KBM-7 (cell line): ENCODE measurements around the gene IL15RA.
"Not testable (repeated sequence)": the region's sequence is repeated elsewhere in the genome, so short reads cannot be mapped to it uniquely, and the experiment has no call there.

Source experiments
- DNase-seq: peaks from one replicate; pipeline ENCODE4 v3.0.0-alpha.2; 2015
- in situ Hi-C: fragments of 300-500 bp; cut with MboI; formaldehyde crosslinking; loops from 2 replicates; pipeline ENCODE4 v1.14.3; 2020; ENCODE audit warnings: low sequenced_read_pairs, low pct_unique_long_range_greater_than_20kb, mixed read lengths

IL15RA gene

GRCh38 chr10:5958675-5959074, 18.7 kb downstream of the IL15RA start:
- DNase-seq: no peak
- in situ Hi-C loops: no loop called here

- DNase-seq: no peak
- in situ Hi-C loops: no loop called here
These were observed 19.3 kb downstream of the IL15RA start for GRCh38 chr10:5958077-5958476.

- in situ Hi-C loops: no loop called here
- DNase-seq: no peak
These were observed 21.0 kb downstream of the IL15RA start for GRCh38 chr10:5956146-5956936.

- DNase-seq: no peak
- in situ Hi-C loops: no loop called here
These were observed 23.7 kb downstream of the IL15RA start for GRCh38 chr10:5953676-5954075.

GRCh38 chr10:5952731-5953385, 24.5 kb downstream of the IL15RA start:
- no peak for DNase-seq

GRCh38 chr10:5951721-5952407, 25.5 kb downstream of the IL15RA start:
- in situ Hi-C loops: no loop called here
- DNase-seq: no peak

More at GRCh38 chr10:5952731-5953385, 24.5 kb downstream of the IL15RA start:
- in situ Hi-C loops: no loop called here

DNA sequence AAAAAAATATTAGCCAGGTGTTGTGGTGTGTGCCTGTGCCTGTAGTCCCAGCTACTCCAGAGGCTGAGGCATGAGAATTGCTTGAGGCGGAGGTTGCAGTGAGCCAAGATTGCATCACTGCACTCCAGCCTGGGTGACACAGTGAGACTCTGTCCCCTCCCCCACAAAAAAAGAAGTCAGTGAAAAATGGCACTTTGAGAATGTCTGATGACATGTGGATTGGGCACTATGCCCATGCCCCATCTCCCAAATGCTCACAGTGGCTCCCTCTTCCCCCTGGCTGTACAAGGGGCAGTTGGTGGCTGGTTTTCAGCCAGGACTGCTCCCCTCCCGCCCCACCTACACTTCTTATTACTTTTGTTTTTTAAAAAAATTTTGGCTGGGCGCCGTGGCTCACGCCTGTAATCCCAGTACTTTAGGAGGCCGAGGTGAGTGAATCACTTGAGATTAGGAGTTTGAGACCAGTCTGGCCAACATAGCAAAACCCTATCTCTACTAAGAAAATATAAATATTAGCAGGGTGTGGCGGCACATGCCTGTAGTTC, 26.1 kb downstream of the IL15RA start:
- peak; percentile 51 for DNase-seq
- in situ Hi-C loops: no loop called here

GRCh38 chr10:5949009-5949759, 28.2 kb downstream of the IL15RA start:
- in situ Hi-C loops: no loop called here
- peak; percentile 63 for DNase-seq

DNA sequence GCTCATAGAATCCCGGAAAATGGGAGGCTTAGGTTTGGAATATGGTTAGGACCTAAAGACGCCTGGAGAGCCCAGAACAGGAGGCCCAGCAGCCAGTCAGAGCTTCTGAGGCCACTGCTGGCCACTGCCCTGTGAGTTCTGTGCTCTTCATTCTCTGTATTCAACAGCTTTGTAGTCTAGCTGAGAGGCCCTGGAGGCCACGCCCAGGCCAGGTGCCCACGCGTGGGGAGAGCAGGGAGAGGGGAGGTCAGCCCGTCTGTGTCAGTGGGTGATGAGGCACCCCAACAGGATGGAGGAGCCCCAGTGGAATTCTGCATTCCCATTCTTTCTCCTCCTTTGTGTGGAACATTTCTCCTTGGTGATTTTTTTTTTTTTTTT, 29.1 kb downstream of the IL15RA start:
- DNase-seq: no peak
- in situ Hi-C loops: no loop called here

- DNase-seq: no peak
- in situ Hi-C loops: no loop called here
These were observed 29.7 kb downstream of the IL15RA start for GRCh38 chr10:5947471-5948207.

DNA sequence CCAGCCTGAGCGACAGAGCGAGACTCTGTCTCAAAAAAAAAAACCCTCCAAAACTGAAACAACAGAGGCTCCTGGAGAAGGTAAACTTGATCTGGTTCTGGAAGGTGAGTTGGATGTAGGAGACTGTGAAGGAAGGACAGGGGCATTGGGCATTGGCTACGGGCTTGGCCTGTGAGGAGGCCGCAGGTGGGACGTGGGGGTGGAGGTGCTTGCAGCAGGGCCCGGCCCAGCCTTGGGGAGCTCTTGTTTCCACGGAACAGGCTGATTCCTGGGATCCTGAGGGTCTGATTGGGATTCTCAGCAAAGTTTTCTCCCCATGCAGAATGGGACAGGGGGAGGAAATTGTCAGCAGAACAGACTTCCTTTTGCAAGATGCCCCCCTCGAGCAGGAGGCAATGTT, 30.6 kb downstream of the IL15RA start:
- in situ Hi-C loops: no loop called here
- DNase-seq: no peak

- DNase-seq, in situ Hi-C loops: not testable (repeated sequence)
These were observed 30.9 kb downstream of the IL15RA start for GRCh38 chr10:5946419-5946775.

DNA sequence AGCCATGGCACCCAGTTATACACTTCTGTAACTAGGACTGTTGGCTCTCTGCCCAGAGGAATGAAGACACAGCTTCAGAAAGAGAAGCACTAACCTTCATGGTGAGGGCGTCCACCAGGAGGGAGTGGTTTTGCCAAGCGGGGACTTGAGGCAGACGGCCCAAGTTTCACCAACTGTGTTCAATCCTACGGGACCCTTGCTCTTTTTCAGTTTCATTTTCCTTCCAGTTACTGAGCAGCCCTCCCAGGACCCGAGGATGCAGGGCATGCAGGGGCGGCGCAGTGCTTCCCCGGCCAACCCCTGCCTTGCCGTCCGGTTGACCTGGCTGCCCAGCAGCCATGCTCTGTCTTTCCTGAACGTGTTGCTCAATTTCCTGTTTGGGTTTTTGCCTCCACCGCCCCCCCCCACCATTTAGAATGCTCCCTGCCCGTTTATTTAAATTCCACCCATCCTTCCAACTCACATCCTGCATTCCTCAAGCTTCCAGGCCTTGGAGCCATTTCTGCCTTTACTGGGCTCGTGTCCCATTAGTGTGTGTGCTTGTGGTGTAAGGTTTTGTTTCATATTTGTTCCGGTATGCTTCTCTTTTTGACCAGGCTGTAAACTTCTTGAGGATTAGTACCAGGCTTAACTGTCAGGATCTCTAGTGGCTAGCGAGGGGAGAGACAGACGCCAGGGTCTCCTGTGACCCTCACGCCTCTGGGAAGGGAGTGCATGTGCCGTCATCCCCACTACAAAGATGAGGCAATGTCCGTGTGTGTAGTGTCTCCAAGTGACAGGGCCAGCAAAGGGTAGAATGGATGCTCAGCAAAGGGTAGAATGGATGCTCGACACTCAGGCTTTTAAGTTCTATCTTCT, 31.6 kb downstream of the IL15RA start:
- in situ Hi-C loops: no loop called here
- DNase-seq: peak; percentile 53

GRCh38 chr10:5945190-5945509, 32.2 kb downstream of the IL15RA start:
- DNase-seq: no peak
- in situ Hi-C loops: no loop called here

GRCh38 chr10:5944389-5945189, 32.8 kb downstream of the IL15RA start:
- DNase-seq: no peak
- in situ Hi-C loops: no loop called here

- in situ Hi-C loops: no loop called here
- DNase-seq: no peak
These were observed 33.8 kb downstream of the IL15RA start for GRCh38 chr10:5943536-5943935.

DNA sequence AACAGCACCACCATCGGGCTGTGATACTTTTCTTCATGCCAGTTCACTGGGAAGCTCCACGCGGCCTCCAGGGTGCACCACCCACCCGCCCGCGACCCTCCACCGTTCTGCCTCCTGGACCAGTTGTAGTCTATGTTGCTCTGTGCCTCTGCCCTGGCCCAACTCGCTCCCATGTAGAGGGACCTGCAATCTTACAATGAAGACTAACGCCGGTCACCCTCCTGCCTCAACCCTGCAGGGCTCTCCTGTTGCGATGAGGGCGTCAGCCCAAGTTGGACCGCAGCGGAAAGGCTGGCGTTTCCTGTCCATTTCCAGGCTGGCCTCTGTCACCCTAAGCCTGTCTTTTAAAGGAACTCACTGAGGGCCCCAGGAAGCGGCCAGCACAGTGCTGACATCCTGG, 34.9 kb downstream of the IL15RA start:
- DNase-seq: no peak
- in situ Hi-C loops: no loop called here
